Endothelial cell (in vitro differentiated cells): ENCODE measurements around the gene MEN1. TPM values are rescaled to one million over a fixed set of nuclear protein-coding genes. Genes with fewer than 3 reads are reported as not detected.

Experiments used
- DNase-seq: peaks from one replicate; pipeline ENCODE4 v3.0.0; 2021; ENCODE audit warnings: low spot score
- H3K27ac Mint-ChIP-seq: one replicate; pipeline ENCODE4 v1.8.0; 2021; ENCODE audit warnings: mixed read lengths, inconsistent platforms; ENCODE audit not compliant: unreplicated experiment
- H3K27me3 Mint-ChIP-seq: one replicate; pipeline ENCODE4 v1.8.0; 2021; ENCODE audit warnings: mild to moderate bottlenecking, moderate library complexity, mixed read lengths, inconsistent platforms; ENCODE audit not compliant: unreplicated experiment
- H3K36me3 Mint-ChIP-seq: one replicate; pipeline ENCODE4 v1.8.0; 2021; ENCODE audit warnings: mild to moderate bottlenecking, low read depth, mixed read lengths, inconsistent platforms; ENCODE audit not compliant: unreplicated experiment
- H3K4me1 Mint-ChIP-seq: one replicate; pipeline ENCODE4 v1.8.0; 2021; ENCODE audit warnings: mild to moderate bottlenecking, mixed read lengths, inconsistent platforms; ENCODE audit not compliant: unreplicated experiment
- H3K4me3 Mint-ChIP-seq: one replicate; pipeline ENCODE4 v1.8.0; 2021; ENCODE audit warnings: mild to moderate bottlenecking, mixed read lengths, inconsistent platforms; ENCODE audit not compliant: unreplicated experiment
- H3K9me3 Mint-ChIP-seq: one replicate; pipeline ENCODE4 v1.8.0; 2021; ENCODE audit warnings: mixed read lengths, inconsistent platforms; ENCODE audit not compliant: unreplicated experiment
- CTCF ChIP-seq: fragments of 200-600 bp; sonication (generic); IDR thresholded peaks from one replicate; pipeline ENCODE4 v1.5.0; 2021; ENCODE audit warnings: antibody characterized with exemption; ENCODE audit not compliant: unreplicated experiment
- total RNA-seq: library from RNA; stranded (reverse); fragmentation: NEBNext Ultra II Directional; extraction: Animal tissue kit (Norgen Biotek cat#: 25700); gene quantifications from one replicate; pipeline ENCODE4 v1.2.1, GENCODE V29; 2021; ENCODE audit not compliant: unreplicated experiment

MEN1 gene
- total RNA-seq, 1 donor from 2014 or later = 56.3 TPM

DNA sequence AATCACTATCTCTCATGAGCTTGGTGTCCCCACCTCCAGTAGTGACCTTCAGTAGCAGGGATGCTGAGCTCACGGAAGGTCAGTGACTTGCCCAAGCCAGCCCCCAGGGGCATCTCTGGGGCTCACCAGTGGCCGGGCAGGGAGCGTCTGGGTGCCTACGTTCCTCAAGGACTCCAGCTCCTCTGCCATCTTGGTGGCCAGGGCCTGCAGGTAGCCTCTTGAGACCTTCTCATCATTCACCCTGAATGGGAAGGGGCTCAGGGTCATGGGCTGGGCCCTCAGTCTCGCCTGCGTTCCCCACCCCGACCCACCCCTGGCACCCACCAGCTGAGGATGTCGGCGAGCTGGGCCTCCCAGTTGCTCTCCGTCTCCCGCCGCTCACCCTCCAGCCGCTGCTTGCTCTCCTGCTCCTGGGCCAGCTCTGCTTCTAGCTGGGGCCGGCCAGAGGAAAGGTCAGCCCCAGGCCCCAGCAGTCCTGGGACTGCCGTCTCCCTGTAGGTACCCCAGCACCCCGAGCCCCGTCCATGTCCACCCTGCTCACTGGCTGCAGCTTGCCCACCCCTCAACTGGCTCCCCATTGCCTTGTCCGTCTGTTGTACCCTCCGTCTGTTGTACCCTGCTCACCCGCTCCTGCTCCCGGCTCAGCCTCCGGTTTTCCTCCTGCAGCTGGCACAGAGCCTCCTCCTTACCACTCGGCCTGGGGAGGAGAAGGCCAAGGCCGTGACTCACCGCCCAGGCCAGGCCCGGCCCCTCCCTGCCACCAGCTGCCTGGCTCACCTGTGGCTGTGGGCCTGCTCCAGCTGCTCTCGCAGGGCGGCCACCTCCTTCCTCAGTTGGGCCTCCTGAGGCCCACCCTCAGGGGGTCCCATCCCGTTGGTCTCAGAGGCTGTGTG lies 24.6 kb upstream of the MEN1 start:
- DNase-seq = no peak
- Mint-ChIP-seq H3K4me3 (no peak overlapping the region), H3K9me3 (no peaks in the 10 kb centered on the region), H3K4me1 (peaks cover 2% of the 10 kb centered on the region), H3K27ac (no peak overlapping the region), H3K36me3 (peaks cover 8% of the 10 kb centered on the region), H3K27me3 (peaks cover 9% of the 10 kb centered on the region)
- no peak for TF ChIP-seq CTCF

GRCh38 chr11:64834031-64834722 lies 23.8 kb upstream of the MEN1 start:
- no peaks in the 10 kb centered on the region for H3K9me3 Mint-ChIP-seq
- H3K27ac Mint-ChIP-seq = no peak overlapping the region
- H3K4me3 Mint-ChIP-seq = no peak overlapping the region
- DNase-seq = no peak
- peaks cover 9% of the 10 kb centered on the region for H3K27me3 Mint-ChIP-seq
- H3K36me3 Mint-ChIP-seq = peaks cover 4% of the 10 kb centered on the region
- no peaks in the 10 kb centered on the region for H3K4me1 Mint-ChIP-seq
- no peak for TF ChIP-seq CTCF

- H3K27me3 Mint-ChIP-seq = peaks cover 9% of the 10 kb centered on the region
- no peaks in the 10 kb centered on the region for H3K4me1 Mint-ChIP-seq
- no peak overlapping the region for H3K4me3 Mint-ChIP-seq
- H3K27ac Mint-ChIP-seq = no peak overlapping the region
- no peaks in the 10 kb centered on the region for H3K9me3 Mint-ChIP-seq
- no peak for DNase-seq
- H3K36me3 Mint-ChIP-seq = peaks cover 4% of the 10 kb centered on the region
- TF ChIP-seq CTCF = no peak
Observed at GRCh38 chr11:64833509-64833908, 23.2 kb upstream of the MEN1 start.

DNA sequence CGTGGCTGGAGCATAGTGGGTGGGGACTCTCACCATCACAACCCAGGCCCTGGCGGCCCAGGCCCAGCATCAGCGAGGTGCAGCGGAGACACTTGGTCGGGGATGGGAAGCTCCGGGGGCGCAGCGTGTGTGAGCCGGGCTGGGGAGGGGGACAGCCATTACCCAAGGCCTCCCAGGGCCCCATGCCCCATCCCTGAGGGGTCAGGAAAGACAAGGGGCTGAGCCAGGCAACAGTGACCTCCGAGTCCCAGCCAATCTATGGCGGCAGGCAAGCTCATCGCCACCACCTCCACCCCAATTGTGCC lies 22.8 kb upstream of the MEN1 start:
- no peaks in the 10 kb centered on the region for H3K4me1 Mint-ChIP-seq
- peaks cover 4% of the 10 kb centered on the region for H3K36me3 Mint-ChIP-seq
- no peak for DNase-seq
- no peak overlapping the region for H3K4me3 Mint-ChIP-seq
- TF ChIP-seq CTCF = no peak
- no peak overlapping the region for H3K27ac Mint-ChIP-seq
- no peaks in the 10 kb centered on the region for H3K9me3 Mint-ChIP-seq
- peaks cover 9% of the 10 kb centered on the region for H3K27me3 Mint-ChIP-seq
